Panc1 (cell line): ENCODE data around the gene OR5H15. TPM values are rescaled to one million over a fixed set of nuclear protein-coding genes. Genes with fewer than 3 reads are reported as not detected.

Source experiments
- ATAC-seq: fragments of 200-7000 bp; cut with Tn5 transposase; 2 replicates; pipeline ENCODE4 v1.9.1; 2020; ENCODE audit warnings: mild to moderate bottlenecking, moderate library complexity
- BruUV-seq: library from RNA; stranded (reverse); fragments of 400-500 nt; replicated peaks from 2 replicates; lab custom pipeline; 2021; lab: Mats Ljungman, UMichigan
- CTCF ChIA-PET: fragments of 300-600 bp; sonication (Branson Sonifier 250); formaldehyde crosslinking; loops from one replicate; lab custom pipeline; 2022; ENCODE audit warnings: antibody characterized with exemption; lab: Charles Lee
- POLR2A ChIA-PET: fragments of 300-600 bp; sonication (Branson Sonifier 250); formaldehyde crosslinking; loops from one replicate; lab custom pipeline; 2022; ENCODE audit warnings: antibody characterized with exemption; lab: Charles Lee
- DNase-seq: peaks from one replicate; pipeline ENCODE4 v3.0.0-alpha.2; 2010; ENCODE audit warnings: low read depth, low spot score
- H3K27ac ChIP-seq: 2 replicates; pipeline ENCODE4 v1.5.1; 2011; ENCODE audit warnings: mild to moderate bottlenecking, low read length, inconsistent platforms
- H3K27me3 ChIP-seq: fragments of 200-500 bp; sonication (Bioruptor generic); 2 replicates; pipeline ENCODE4 v1.6.0; 2014; ENCODE audit warnings: low read length, inconsistent platforms; ENCODE audit not compliant: control insufficient read depth, insufficient read depth
- H3K36me3 ChIP-seq: fragments of 200-500 bp; sonication (Bioruptor generic); 2 replicates; pipeline ENCODE4 v1.5.1; 2014; ENCODE audit warnings: inconsistent platforms, mild to moderate bottlenecking, low read length, moderate library complexity; ENCODE audit not compliant: control insufficient read depth, insufficient read depth
- H3K4me1 ChIP-seq: 2 replicates; pipeline ENCODE4 v1.5.1; 2011; ENCODE audit warnings: inconsistent platforms, mild to moderate bottlenecking, low read length, moderate library complexity; ENCODE audit not compliant: control insufficient read depth, insufficient read depth
- H3K4me3 ChIP-seq, 2 experiments: 2 replicates each; pipeline ENCODE4 v1.5.1; 2011 to 2012; ENCODE audit warnings: low read depth in 2 of 2, low read length in 2 of 2, mild to moderate bottlenecking in 2 of 2, inconsistent platforms in 1 of 2, moderate library complexity in 1 of 2
- H3K9me3 ChIP-seq: fragments of 200-500 bp; sonication (Bioruptor generic); 2 replicates; pipeline ENCODE4 v1.5.1; 2014; ENCODE audit warnings: low read depth, mild to moderate bottlenecking, inconsistent platforms, low read length, moderate library complexity; ENCODE audit not compliant: control insufficient read depth, insufficient read depth
- POLR2AphosphoS5 ChIP-seq: IDR thresholded peaks from 2 replicates; pipeline ENCODE4 v1.6.1; 2012; ENCODE audit warnings: mild to moderate bottlenecking, low read depth, low read length, moderate library complexity
- SIN3A ChIP-seq: IDR thresholded peaks from 2 replicates; pipeline ENCODE4 v1.6.1; 2012; ENCODE audit warnings: low read depth, mild to moderate bottlenecking, low read length, moderate library complexity, borderline replicate concordance; ENCODE audit not compliant: insufficient read depth
- TCF7L2 ChIP-seq: IDR thresholded peaks from 2 replicates; pipeline ENCODE4 v1.6.1; 2011; ENCODE audit warnings: mild to moderate bottlenecking, low read depth, low read length, inconsistent platforms
- in situ Hi-C: cut with HindIII; loops from 2 replicates; pipeline ENCODE4 v1.10.0; 2016; ENCODE audit warnings: low sequenced_read_pairs, low pct_unique_long_range_greater_than_20kb
- intact Hi-C: fragments of 100-400 bp; cut with micrococcal nuclease; formaldehyde crosslinking; loops from one replicate; pipeline ENCODE4 v1.10.0; 2022; ENCODE audit not compliant: unreplicated experiment
- total RNA-seq: library from RNA; stranded (reverse); gene quantifications from one replicate; pipeline ENCODE4 v1.2.1, GENCODE V29; 2021; ENCODE audit not compliant: unreplicated experiment
- TF ChIP-seq, protein P1 (sequence below): fragments of 450-650 bp; IDR thresholded peaks from 2 replicates; pipeline ENCODE4 v1.5.1; 2017; ENCODE audit warnings: mild to moderate bottlenecking
- TF ChIP-seq, protein P2 (sequence below), 2 experiments: IDR thresholded peaks; 2 replicates each; pipeline ENCODE4 v1.6.1; 2011 to 2012; ENCODE audit warnings: low read depth in 2 of 2, control low read depth in 1 of 2, low read length in 1 of 2, mild to moderate bottlenecking in 1 of 2, moderate library complexity in 1 of 2; ENCODE audit not compliant: insufficient read depth in 1 of 2

Gene OR5H15
- total RNA-seq, 1 experiment from 2014 or later, result not detected

DNA sequence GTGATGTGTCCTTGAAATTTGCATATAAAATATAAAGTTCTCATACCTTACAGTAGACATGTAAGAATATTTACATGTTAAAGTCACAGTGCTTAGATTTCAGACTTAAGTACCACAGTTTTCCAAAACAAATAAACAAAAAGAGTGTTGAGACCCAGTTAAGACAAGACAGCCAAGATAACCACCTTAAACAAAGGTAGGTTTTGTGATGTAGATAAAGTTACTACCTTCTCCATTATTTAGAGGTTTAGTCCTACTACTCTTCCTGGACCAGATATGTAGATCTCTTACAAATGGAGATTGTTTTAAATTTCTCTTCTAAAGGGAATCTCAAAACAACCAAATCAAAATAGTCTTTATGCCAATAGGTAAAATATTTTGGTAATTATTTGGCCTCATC lies 15.7 kb downstream of the OR5H15 start:
- H3K4me3 ChIP-seq, result no peak overlapping the region
- H3K27ac ChIP-seq, result no peak overlapping the region
- ChIA-PET POLR2A (no interaction called here), CTCF (no interaction called here)
- BruUV-seq, result no TSS peak
- ATAC-seq (no peak), DNase-seq (no peak)
- H3K36me3 ChIP-seq, result no peaks in the 10 kb centered on the region
- H3K27me3 ChIP-seq, result no peaks in the 10 kb centered on the region
- TF ChIP-seq SIN3A (no peak), TCF7L2 (no peak), POLR2AphosphoS5 (no peak)
- TF ChIP-seq, protein P1, sequence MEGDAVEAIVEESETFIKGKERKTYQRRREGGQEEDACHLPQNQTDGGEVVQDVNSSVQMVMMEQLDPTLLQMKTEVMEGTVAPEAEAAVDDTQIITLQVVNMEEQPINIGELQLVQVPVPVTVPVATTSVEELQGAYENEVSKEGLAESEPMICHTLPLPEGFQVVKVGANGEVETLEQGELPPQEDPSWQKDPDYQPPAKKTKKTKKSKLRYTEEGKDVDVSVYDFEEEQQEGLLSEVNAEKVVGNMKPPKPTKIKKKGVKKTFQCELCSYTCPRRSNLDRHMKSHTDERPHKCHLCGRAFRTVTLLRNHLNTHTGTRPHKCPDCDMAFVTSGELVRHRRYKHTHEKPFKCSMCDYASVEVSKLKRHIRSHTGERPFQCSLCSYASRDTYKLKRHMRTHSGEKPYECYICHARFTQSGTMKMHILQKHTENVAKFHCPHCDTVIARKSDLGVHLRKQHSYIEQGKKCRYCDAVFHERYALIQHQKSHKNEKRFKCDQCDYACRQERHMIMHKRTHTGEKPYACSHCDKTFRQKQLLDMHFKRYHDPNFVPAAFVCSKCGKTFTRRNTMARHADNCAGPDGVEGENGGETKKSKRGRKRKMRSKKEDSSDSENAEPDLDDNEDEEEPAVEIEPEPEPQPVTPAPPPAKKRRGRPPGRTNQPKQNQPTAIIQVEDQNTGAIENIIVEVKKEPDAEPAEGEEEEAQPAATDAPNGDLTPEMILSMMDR, result no peak
- TF ChIP-seq, protein P2, sequence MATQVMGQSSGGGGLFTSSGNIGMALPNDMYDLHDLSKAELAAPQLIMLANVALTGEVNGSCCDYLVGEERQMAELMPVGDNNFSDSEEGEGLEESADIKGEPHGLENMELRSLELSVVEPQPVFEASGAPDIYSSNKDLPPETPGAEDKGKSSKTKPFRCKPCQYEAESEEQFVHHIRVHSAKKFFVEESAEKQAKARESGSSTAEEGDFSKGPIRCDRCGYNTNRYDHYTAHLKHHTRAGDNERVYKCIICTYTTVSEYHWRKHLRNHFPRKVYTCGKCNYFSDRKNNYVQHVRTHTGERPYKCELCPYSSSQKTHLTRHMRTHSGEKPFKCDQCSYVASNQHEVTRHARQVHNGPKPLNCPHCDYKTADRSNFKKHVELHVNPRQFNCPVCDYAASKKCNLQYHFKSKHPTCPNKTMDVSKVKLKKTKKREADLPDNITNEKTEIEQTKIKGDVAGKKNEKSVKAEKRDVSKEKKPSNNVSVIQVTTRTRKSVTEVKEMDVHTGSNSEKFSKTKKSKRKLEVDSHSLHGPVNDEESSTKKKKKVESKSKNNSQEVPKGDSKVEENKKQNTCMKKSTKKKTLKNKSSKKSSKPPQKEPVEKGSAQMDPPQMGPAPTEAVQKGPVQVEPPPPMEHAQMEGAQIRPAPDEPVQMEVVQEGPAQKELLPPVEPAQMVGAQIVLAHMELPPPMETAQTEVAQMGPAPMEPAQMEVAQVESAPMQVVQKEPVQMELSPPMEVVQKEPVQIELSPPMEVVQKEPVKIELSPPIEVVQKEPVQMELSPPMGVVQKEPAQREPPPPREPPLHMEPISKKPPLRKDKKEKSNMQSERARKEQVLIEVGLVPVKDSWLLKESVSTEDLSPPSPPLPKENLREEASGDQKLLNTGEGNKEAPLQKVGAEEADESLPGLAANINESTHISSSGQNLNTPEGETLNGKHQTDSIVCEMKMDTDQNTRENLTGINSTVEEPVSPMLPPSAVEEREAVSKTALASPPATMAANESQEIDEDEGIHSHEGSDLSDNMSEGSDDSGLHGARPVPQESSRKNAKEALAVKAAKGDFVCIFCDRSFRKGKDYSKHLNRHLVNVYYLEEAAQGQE (IDR thresholded peaks at IDR 0.05; ENCODE audit: insufficient read depth in 1 of 2, low read depth in 2 of 2, low read length in 1 of 2), result no peak
- in situ Hi-C loops, result no loop called here
- H3K9me3 ChIP-seq, result no peaks in the 10 kb centered on the region
- intact Hi-C loops, result loop anchor here (2.0 kb wide), 1 partner anchor 41 kb away; no protein-coding TSS in a partner anchor
- no peaks in the 10 kb centered on the region for H3K4me1 ChIP-seq

DNA sequence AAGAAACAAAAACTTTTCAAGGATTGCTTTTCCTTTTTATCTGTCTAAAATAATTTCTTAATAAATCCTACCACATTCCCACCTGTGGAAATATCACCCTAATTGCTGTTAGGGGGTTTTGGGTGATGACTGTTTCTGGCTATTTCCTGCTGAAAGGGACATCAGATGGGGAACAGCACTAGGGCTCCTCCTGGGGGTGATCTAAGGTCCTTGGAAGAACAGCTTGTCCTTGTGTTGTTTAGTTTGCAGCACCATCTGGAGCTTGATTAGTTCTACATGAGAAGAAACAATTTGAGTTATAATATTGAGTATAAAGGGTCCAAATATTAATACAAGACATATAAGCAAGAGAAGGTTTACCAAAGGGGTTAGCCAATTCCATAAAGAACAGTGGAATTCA lies 18.7 kb downstream of the OR5H15 start:
- no TSS peak for BruUV-seq
- intact Hi-C loops (no loop called here), in situ Hi-C loops (no loop called here)
- POLR2A ChIA-PET, result no interaction called here
- Histone ChIP-seq H3K27me3 (no peaks in the 10 kb centered on the region), H3K27ac (no peak overlapping the region), H3K4me3 (no peak overlapping the region), H3K4me1 (no peaks in the 10 kb centered on the region), H3K36me3 (no peaks in the 10 kb centered on the region), H3K9me3 (no peaks in the 10 kb centered on the region)
- DNase-seq (no peak), ATAC-seq (no peak)
- TF ChIP-seq TCF7L2 (no peak), SIN3A (no peak)
- TF ChIP-seq, protein P1, result peak; percentile 31; the same call in 1 of the 2 replicates
- CTCF ChIA-PET, result no interaction called here
